Heart left ventricle (tissue), 13 donors: Measurements from ENCODE around the gene SCN5A.

Experiments used
- POLR2A ChIP-seq, 2 donors: fragments of 450-650 bp; IDR thresholded peaks; one replicate each; pipeline ENCODE4 v1.6.1; 2017; ENCODE audit warnings: antibody characterized with exemption in 2 of 2, mild to moderate bottlenecking in 2 of 2, moderate library complexity in 2 of 2
- TF ChIP-seq, protein P1 (sequence below), 12 donors: fragments of 200-600 bp; sonication (generic) in 4 of 12; IDR thresholded peaks; one replicate each; pipeline versions ENCODE4 v1.5.0 to v1.8.0; 2018 to 2022; ENCODE audit warnings: antibody characterized with exemption in 12 of 12, mild to moderate bottlenecking in 5 of 12
- donor health status: ischemic (EF 13 %, LVEDD 7.1; RV severe dilation, severe dysfunction).
- donor health status: DM: no; HTN: yes; CAD: no.
- donor health status: DM: no; HTN: no; CAD: no.
- donor health status: ischemic (EF 25% LVEDD 6.9; RV normal size, moderate dysfunction).
- donor health status: ischemic (EF 25% LVEDD 5.7; RV mildly dilated, moderate dysfunction).
- donor health status: ischemic (EF 35%, LVEDD 5.7; RV mildly dilated, moderate dysfunction).
- donor health status: nonischemic (EF 11% LVEDD 7.7; RV severe dilation, severe dysfunction).
- donor health status: DM: yes; HTN: yes; CAD: no.
- donor health status: PGD.
- donor health status: ischemic (EF 29% LVEDD 5.4; RV normal size, mild dysfunction).
- donor health status: nonischemic (EF 23%, LVEDD 6.1; RV moderate dilation, normal function).

DNA sequence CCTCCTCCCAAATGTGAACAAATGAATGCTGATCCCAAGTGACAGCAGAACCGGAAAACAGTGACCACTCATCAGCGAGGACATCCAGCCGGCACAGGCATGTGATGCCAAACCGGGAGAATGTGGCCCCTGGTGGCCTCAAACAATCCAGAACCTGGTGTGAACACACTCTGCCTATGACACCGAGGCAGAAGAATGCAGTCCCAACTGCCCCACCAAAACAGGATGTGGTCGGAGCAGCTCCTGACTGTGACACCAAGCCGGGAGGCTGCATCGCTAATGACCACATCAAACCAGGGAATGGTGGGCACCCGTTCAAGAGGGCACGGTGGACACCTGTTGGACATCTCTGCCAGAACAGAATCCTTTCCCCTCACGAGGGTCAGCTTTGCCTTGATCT, 15.4 kb downstream of the SCN5A start:
- TF ChIP-seq, protein P1, sequence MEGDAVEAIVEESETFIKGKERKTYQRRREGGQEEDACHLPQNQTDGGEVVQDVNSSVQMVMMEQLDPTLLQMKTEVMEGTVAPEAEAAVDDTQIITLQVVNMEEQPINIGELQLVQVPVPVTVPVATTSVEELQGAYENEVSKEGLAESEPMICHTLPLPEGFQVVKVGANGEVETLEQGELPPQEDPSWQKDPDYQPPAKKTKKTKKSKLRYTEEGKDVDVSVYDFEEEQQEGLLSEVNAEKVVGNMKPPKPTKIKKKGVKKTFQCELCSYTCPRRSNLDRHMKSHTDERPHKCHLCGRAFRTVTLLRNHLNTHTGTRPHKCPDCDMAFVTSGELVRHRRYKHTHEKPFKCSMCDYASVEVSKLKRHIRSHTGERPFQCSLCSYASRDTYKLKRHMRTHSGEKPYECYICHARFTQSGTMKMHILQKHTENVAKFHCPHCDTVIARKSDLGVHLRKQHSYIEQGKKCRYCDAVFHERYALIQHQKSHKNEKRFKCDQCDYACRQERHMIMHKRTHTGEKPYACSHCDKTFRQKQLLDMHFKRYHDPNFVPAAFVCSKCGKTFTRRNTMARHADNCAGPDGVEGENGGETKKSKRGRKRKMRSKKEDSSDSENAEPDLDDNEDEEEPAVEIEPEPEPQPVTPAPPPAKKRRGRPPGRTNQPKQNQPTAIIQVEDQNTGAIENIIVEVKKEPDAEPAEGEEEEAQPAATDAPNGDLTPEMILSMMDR (IDR thresholded peaks at IDR 0.05), result no peak
- TF ChIP-seq POLR2A (IDR thresholded peaks at IDR 0.05), result no peak
